K562 (cell line): ENCODE measurements around the gene TOPORS. TPM values are rescaled to one million over a fixed set of nuclear protein-coding genes. Genes with fewer than 3 reads are reported as not detected.

Source experiments
- BMI1 ChIP-seq: fragments of 150-350 bp; IDR thresholded peaks from 2 replicates; pipeline ENCODE4 v1.6.1; 2014; ENCODE audit warnings: low read length
- CBFA2T3 ChIP-seq: fragments of 450-650 bp; IDR thresholded peaks from 2 replicates; pipeline ENCODE4 v1.6.1; 2017
- CC2D1A ChIP-seq: fragments of 450-650 bp; IDR thresholded peaks from 2 replicates; pipeline ENCODE4 v1.6.1; 2017; ENCODE audit warnings: mild to moderate bottlenecking
- CHD1 ChIP-seq: fragments of 200-600 bp; sonication (generic); IDR thresholded peaks from one replicate; pipeline ENCODE4 v1.6.1; 2012; ENCODE audit warnings: mild to moderate bottlenecking, moderate library complexity, low read length, inconsistent platforms
- CREM ChIP-seq: IDR thresholded peaks from 2 replicates; pipeline ENCODE4 v1.6.1; 2014; ENCODE audit warnings: antibody characterized with exemption, low read depth
- CTBP1 ChIP-seq: fragments of 450-650 bp; IDR thresholded peaks from 2 replicates; pipeline ENCODE4 v1.6.1; 2016; ENCODE audit warnings: borderline replicate concordance
- EP400 ChIP-seq: fragments of 450-650 bp; IDR thresholded peaks from 2 replicates; pipeline ENCODE4 v1.6.1; 2017; ENCODE audit warnings: antibody characterized with exemption, mild to moderate bottlenecking, moderate library complexity
- EWSR1 ChIP-seq: fragments of 450-650 bp; IDR thresholded peaks from 2 replicates; pipeline ENCODE4 v1.6.1; 2018; ENCODE audit warnings: borderline replicate concordance, mild to moderate bottlenecking, low read depth, moderate library complexity; ENCODE audit not compliant: partially characterized antibody
- FOXA1 ChIP-seq: fragments of 450-650 bp; IDR thresholded peaks from 2 replicates; pipeline ENCODE4 v1.6.1; 2016; ENCODE audit warnings: mild to moderate bottlenecking, borderline replicate concordance
- FOXA3 ChIP-seq, 2 experiments: fragments of 450-650 bp in 1 of 2; sonication (generic) in 1 of 2; formaldehyde crosslinking; IDR thresholded peaks in 1 of 2; conservative IDR thresholded peaks in 1 of 2; 2 replicates each; pipeline versions ENCODE4 v1.4.0 to v1.8.0; 2020 to 2022; ENCODE audit warnings: mild to moderate bottlenecking in 2 of 2, missing genetic modification reagents in 1 of 2
- HDAC6 ChIP-seq: IDR thresholded peaks from 2 replicates; pipeline ENCODE4 v1.6.1; 2012; ENCODE audit warnings: low read depth, mild to moderate bottlenecking, control low read depth, inconsistent platforms, low read length, moderate library complexity
- ID3 ChIP-seq, 2 experiments: fragments of 250-450 bp in 1 of 2; fragments of 450-650 bp in 1 of 2; sonication (Bioruptor Pico) in 1 of 2; IDR thresholded peaks; 2 replicates each; pipeline versions ENCODE4 v1.6.1 to v1.8.0; 2016 to 2021; ENCODE audit warnings: mild to moderate bottlenecking in 2 of 2, moderate library complexity in 2 of 2, missing compliant biosample characterization in 1 of 2, missing genetic modification characterization in 1 of 2
- JUNB ChIP-seq: fragments of 450-650 bp; formaldehyde crosslinking; conservative IDR thresholded peaks from 2 replicates; pipeline ENCODE4 v1.4.0; 2020; ENCODE audit warnings: mild to moderate bottlenecking
- KLF6 ChIP-seq: fragments of 250-450 bp; sonication (Bioruptor Pico); IDR thresholded peaks from 2 replicates; pipeline ENCODE4 v1.4.0; 2020; ENCODE audit warnings: mild to moderate bottlenecking, moderate library complexity, borderline replicate concordance
- MNT ChIP-seq, 2 experiments: fragments of 450-650 bp; conservative IDR thresholded peaks; 2 replicates each; pipeline ENCODE4 v1.6.1; 2017; ENCODE audit warnings: mild to moderate bottlenecking in 2 of 2, moderate library complexity in 2 of 2
- NCOA6 ChIP-seq: fragments of 450-650 bp; IDR thresholded peaks from 2 replicates; pipeline ENCODE4 v1.6.1; 2017; ENCODE audit warnings: mild to moderate bottlenecking
- NFRKB ChIP-seq: fragments of 450-650 bp; IDR thresholded peaks from 2 replicates; pipeline ENCODE4 v1.6.1; 2016; ENCODE audit warnings: low read depth
- POLR2B ChIP-seq: fragments of 450-650 bp; IDR thresholded peaks from 2 replicates; pipeline ENCODE4 v1.6.1; 2018; ENCODE audit warnings: low read depth; ENCODE audit not compliant: partially characterized antibody
- PYGO2 ChIP-seq: fragments of 450-650 bp; IDR thresholded peaks from 2 replicates; pipeline ENCODE4 v1.6.1; 2016; ENCODE audit warnings: mild to moderate bottlenecking, missing genetic modification characterization, moderate library complexity, missing compliant biosample characterization
- SUPT5H ChIP-seq: fragments of 450-650 bp; IDR thresholded peaks from 2 replicates; pipeline ENCODE4 v1.6.1; 2016
- TEAD2 ChIP-seq: fragments of 450-650 bp; IDR thresholded peaks from 2 replicates; pipeline ENCODE4 v1.6.1; 2016; ENCODE audit warnings: missing genetic modification characterization, control low read depth, missing compliant biosample characterization
- VEZF1 ChIP-seq: fragments of 200-800 bp; sonication (Bioruptor generic); IDR thresholded peaks from 2 replicates; pipeline ENCODE4 v1.6.1; 2017; ENCODE audit warnings: missing genetic modification characterization, missing compliant biosample characterization
- ZBTB33 ChIP-seq: sonication (generic); formaldehyde crosslinking; IDR thresholded peaks from 2 replicates; pipeline ENCODE4 v1.8.1; 2023; ENCODE audit warnings: mild to moderate bottlenecking, missing genetic modification reagents
- ZNF217 ChIP-seq: sonication (generic); formaldehyde crosslinking; IDR thresholded peaks from 2 replicates; pipeline ENCODE4 v1.8.0; 2022; ENCODE audit warnings: mild to moderate bottlenecking, missing genetic modification reagents
- ZNF699 ChIP-seq: fragments of 250-450 bp; sonication (Bioruptor Pico); IDR thresholded peaks from 2 replicates; pipeline ENCODE4 v1.8.0; 2021; ENCODE audit warnings: mild to moderate bottlenecking, moderate library complexity; ENCODE audit not compliant: insufficient replicate concordance
- polyA plus RNA-seq, 8 experiments: library from polyadenylated mRNA; depleted of rRNA in 4 of 8; stranded (reverse) in 5 of 8; unstranded in 3 of 8; fragments of >200 nt; fragmentation: Nextera tagmentation in 2 of 8; fragmentation: Illumina TruSeq in 1 of 8; extraction: Ambion mirVana in 2 of 8; extraction: Trizol in 1 of 8; gene quantifications; 2 replicates each; pipeline versions ENCODE4 v1.2.1 to v1.2.3, GENCODE V29; 2011 to 2014; ENCODE audit warnings: inconsistent platforms in 1 of 8, missing spikeins in 1 of 8
- total RNA-seq, 7 experiments: library from RNA; depleted of rRNA in 6 of 7; stranded (reverse); fragments of >200 nt in 6 of 7; fragmentation: Illumina TruSeq in 2 of 7; extraction: Trizol in 2 of 7; gene quantifications; 2 replicates each; pipeline versions ENCODE4 v1.2.1 to v1.2.3, GENCODE V29; 2011 to 2021; ENCODE audit warnings: low replicate concordance in 1 of 7

Gene TOPORS
- total and polyA plus RNA-seq, 9 of the 15 experiments (the other 6 are each of a cell fraction or from before 2014, with no cell fraction given): 4.3 to 19.6 (median 9.9) TPM

GRCh38 chr9:32572900-32573523, 20.6 kb upstream of the TOPORS start, which contains the start of gene NDUFB6 (continued):
- peak; percentile 76 for TF ChIP-seq SUPT5H
- TF ChIP-seq ID3 (CRISPR knock-in tag; IDR thresholded peaks at IDR 0.05): no peak
- no peak for TF ChIP-seq ID3 (tag; IDR thresholded peaks at IDR 0.05)
- peak; percentile 99 for TF ChIP-seq CREM
- TF ChIP-seq CHD1: no peak
- TF ChIP-seq ZNF699 (CRISPR knock-in tag): no peak
- no peak for TF ChIP-seq FOXA3 (CRISPR knock-in tag; conservative IDR thresholded peaks at IDR 0.05 in 1 of 2, IDR thresholded peaks at IDR 0.05 in 1 of 2)
- no peak for TF ChIP-seq ZBTB33
- TF ChIP-seq NCOA6: no peak
- TF ChIP-seq HDAC6: no peak
- TF ChIP-seq JUNB (CRISPR knock-in tag): no peak
- TF ChIP-seq BMI1: no peak
- TF ChIP-seq PYGO2 (tag): no peak
- no peak for TF ChIP-seq EWSR1
- TF ChIP-seq VEZF1 (CRISPR knock-in tag): 0 out of 2 replicates have a peak, but pooled peaks have one; percentile 15
- no peak for TF ChIP-seq ZNF217 (CRISPR knock-in tag)
- TF ChIP-seq NFRKB: 0 out of 2 replicates have a peak, but pooled peaks have one; percentile 27
- TF ChIP-seq MNT (conservative IDR thresholded peaks at IDR 0.05): peak; percentile 55 to 73
- no peak for TF ChIP-seq CC2D1A
- TF ChIP-seq KLF6 (CRISPR knock-in tag): no peak
- TF ChIP-seq TEAD2: no peak
- no peak for TF ChIP-seq CBFA2T3
- peak; percentile 57 for TF ChIP-seq POLR2B
- no peak for TF ChIP-seq FOXA1
- peak; percentile 22; the same call in 1 of the 2 replicates for TF ChIP-seq CTBP1
- peak; percentile 67 for TF ChIP-seq EP400
